Measurements from ENCODE around the gene LIMS2.

The LIMS2 gene

GRCh38 chr2:127637236-127637630 is 38.1 kb downstream of the LIMS2 start:
- no peak for DNase-seq (ENCODE audit: extremely low read depth, low read depth)
- TF ChIP-seq CTCF (IDR thresholded peaks at IDR 0.05; ENCODE audit: low read depth, low read length) = no peak

GRCh38 chr2:127636248-127637235 is 38.8 kb downstream of the LIMS2 start:
- no peak for DNase-seq (ENCODE audit: extremely low read depth, low read depth)
- no peak for TF ChIP-seq CTCF (IDR thresholded peaks at IDR 0.05; ENCODE audit: low read depth, low read length)

- TF ChIP-seq CTCF (IDR thresholded peaks at IDR 0.05; ENCODE audit: low read depth, low read length) = no peak
- DNase-seq (ENCODE audit: extremely low read depth, low read depth) = no peak
These were observed 39.7 kb downstream of the LIMS2 start for GRCh38 chr2:127635380-127636237.

GRCh38 chr2:127634626-127635379 is 40.5 kb downstream of the LIMS2 start:
- no peak for DNase-seq (ENCODE audit: extremely low read depth, low read depth)

GRCh38 chr2:127634066-127634617 is 41.2 kb downstream of the LIMS2 start:
- no peak for TF ChIP-seq CTCF (IDR thresholded peaks at IDR 0.05; ENCODE audit: low read depth, low read length)
- no peak for DNase-seq (ENCODE audit: extremely low read depth, low read depth)

More at GRCh38 chr2:127634626-127635379, 40.5 kb downstream of the LIMS2 start:
- no peak for TF ChIP-seq CTCF (IDR thresholded peaks at IDR 0.05; ENCODE audit: low read depth, low read length)

- DNase-seq (ENCODE audit: extremely low read depth, low read depth) = no peak
- TF ChIP-seq CTCF (IDR thresholded peaks at IDR 0.05; ENCODE audit: low read depth, low read length) = no peak
These were observed 41.7 kb downstream of the LIMS2 start for GRCh38 chr2:127633556-127634065.

Data from AG09319 (cell line).